HEK293 (cell line): ENCODE measurements around the gene BACH2.
A peak's percentile ranks its signal among the peaks of the same experiment; 100 is the strongest.

Source experiments
- CTCF ChIA-PET: fragments of 350-600 bp; formaldehyde crosslinking; extraction: SDS; loops from one replicate; lab custom pipeline; 2021; ENCODE audit warnings: antibody characterized with exemption; lab: Yijun Ruan, JAX
- POLR2A ChIA-PET: fragments of 300-600 bp; formaldehyde crosslinking; extraction: SDS; loops from one replicate; lab custom pipeline; 2020; ENCODE audit warnings: antibody characterized with exemption, inconsistent platforms; lab: Yijun Ruan, JAX
- H3K27ac ChIP-seq: fragments of 200-500 bp; sonication (Bioruptor generic); 2 replicates; pipeline ENCODE4 v1.5.1; 2014; ENCODE audit warnings: low read depth, low read length, control low read depth, inconsistent platforms; ENCODE audit errors: extremely low read depth
- H3K36me3 ChIP-seq, 2 experiments: fragments of 200-500 bp in 1 of 2; sonication (Bioruptor generic) in 1 of 2; 1 replicate in 1 of 2; 2 replicates in 1 of 2; pipeline ENCODE4 v1.5.1; 2014 to 2017; ENCODE audit warnings: inconsistent platforms in 2 of 2, low read length in 2 of 2; ENCODE audit not compliant: control insufficient read depth in 2 of 2, insufficient read depth in 1 of 2
- H3K4me1 ChIP-seq: fragments of 200-500 bp; sonication (Bioruptor generic); 2 replicates; pipeline ENCODE4 v1.5.1; 2014; ENCODE audit warnings: mild to moderate bottlenecking, low read length, inconsistent platforms; ENCODE audit not compliant: control insufficient read depth, insufficient read depth
- H3K4me3 ChIP-seq: 2 replicates; pipeline ENCODE4 v1.5.1; 2011; ENCODE audit warnings: low read depth, mild to moderate bottlenecking, control low read depth, low read length, moderate library complexity
- H3K9me3 ChIP-seq: fragments of 200-500 bp; sonication (Bioruptor generic); 2 replicates; pipeline ENCODE4 v1.5.1; 2014; ENCODE audit warnings: low read depth, low read length, inconsistent platforms; ENCODE audit not compliant: control insufficient read depth, insufficient read depth
- BCL11A ChIP-seq: fragments of 450-650 bp; formaldehyde crosslinking; IDR thresholded peaks from 2 replicates; pipeline ENCODE4 v1.5.1; 2016; ENCODE audit warnings: low read depth, missing biosample characterization, missing genetic modification characterization
- GLI2 ChIP-seq: fragments of 450-650 bp; formaldehyde crosslinking; IDR thresholded peaks from 2 replicates; pipeline ENCODE4; 2017; ENCODE audit warnings: missing biosample characterization, missing genetic modification characterization, low read depth, borderline replicate concordance
- GLIS1 ChIP-seq: fragments of 450-650 bp; formaldehyde crosslinking; IDR thresholded peaks from 2 replicates; pipeline ENCODE4 v1.5.1; 2016; ENCODE audit warnings: missing biosample characterization, missing genetic modification characterization
- GLIS2 ChIP-seq: fragments of 450-650 bp; formaldehyde crosslinking; IDR thresholded peaks from 2 replicates; pipeline ENCODE4 v1.5.1; 2016; ENCODE audit warnings: missing biosample characterization, missing genetic modification characterization
- HOXC10 ChIP-seq: sonication (generic); formaldehyde crosslinking; IDR thresholded peaks from 2 replicates; pipeline ENCODE4 v1.8.1; 2023; ENCODE audit warnings: mild to moderate bottlenecking, missing genetic modification reagents
- KLF1 ChIP-seq: fragments of 450-650 bp; formaldehyde crosslinking; IDR thresholded peaks from 2 replicates; pipeline ENCODE4 v1.5.1; 2016; ENCODE audit warnings: missing biosample characterization, missing genetic modification characterization
- KLF7 ChIP-seq: fragments of 450-650 bp; formaldehyde crosslinking; IDR thresholded peaks from 2 replicates; pipeline ENCODE4 v1.5.1; 2016; ENCODE audit warnings: missing biosample characterization, missing genetic modification characterization, borderline replicate concordance
- MEIS1 ChIP-seq: sonication (generic); formaldehyde crosslinking; IDR thresholded peaks from 2 replicates; pipeline ENCODE4 v1.8.1; 2022; ENCODE audit warnings: missing genetic modification reagents, mild to moderate bottlenecking, borderline replicate concordance
- RBAK ChIP-seq: fragments of 450-650 bp; formaldehyde crosslinking; IDR thresholded peaks from 2 replicates; pipeline ENCODE4 v1.5.1; 2016; ENCODE audit warnings: missing biosample characterization, missing genetic modification characterization
- SP7 ChIP-seq: fragments of 450-650 bp; formaldehyde crosslinking; IDR thresholded peaks from 2 replicates; pipeline ENCODE4 v1.5.1; 2016; ENCODE audit warnings: missing biosample characterization, missing genetic modification characterization
- YY1 ChIP-seq: fragments of 450-650 bp; formaldehyde crosslinking; IDR thresholded peaks from 2 replicates; pipeline ENCODE4 v1.5.1; 2018; ENCODE audit warnings: missing biosample characterization, missing genetic modification characterization
- ZEB2 ChIP-seq: fragments of 450-650 bp; formaldehyde crosslinking; IDR thresholded peaks from 2 replicates; pipeline ENCODE4 v1.5.1; 2016; ENCODE audit warnings: missing biosample characterization, missing genetic modification characterization
- ZNF146 ChIP-seq: fragments of 450-650 bp; formaldehyde crosslinking; IDR thresholded peaks from 2 replicates; pipeline ENCODE4 v1.5.1; 2016; ENCODE audit warnings: missing biosample characterization, missing genetic modification characterization
- ZNF155 ChIP-seq: fragments of 450-650 bp; formaldehyde crosslinking; IDR thresholded peaks from 2 replicates; pipeline ENCODE4 v1.5.1; 2016; ENCODE audit warnings: missing biosample characterization, missing genetic modification characterization
- ZNF157 ChIP-seq: fragments of 450-650 bp; formaldehyde crosslinking; IDR thresholded peaks from 2 replicates; pipeline ENCODE4 v1.5.1; 2016; ENCODE audit warnings: missing biosample characterization, missing genetic modification characterization
- ZNF404 ChIP-seq: fragments of 450-650 bp; formaldehyde crosslinking; IDR thresholded peaks from 2 replicates; pipeline ENCODE4 v1.5.1; 2017; ENCODE audit warnings: missing biosample characterization, missing genetic modification characterization
- ZNF501 ChIP-seq: fragments of 450-650 bp; formaldehyde crosslinking; IDR thresholded peaks from 2 replicates; pipeline ENCODE4 v1.5.1; 2016; ENCODE audit warnings: missing biosample characterization, missing genetic modification characterization
- ZNF558 ChIP-seq: fragments of 450-650 bp; formaldehyde crosslinking; IDR thresholded peaks from 2 replicates; pipeline ENCODE4 v1.5.1; 2016; ENCODE audit warnings: missing biosample characterization, missing genetic modification characterization
- ZNF624 ChIP-seq: fragments of 450-650 bp; formaldehyde crosslinking; IDR thresholded peaks from 2 replicates; pipeline ENCODE4 v1.5.1; 2017; ENCODE audit warnings: missing biosample characterization, missing genetic modification characterization
- ZNF654 ChIP-seq: fragments of 450-650 bp; formaldehyde crosslinking; IDR thresholded peaks from 2 replicates; pipeline ENCODE4 v1.5.1; 2016; ENCODE audit warnings: low read depth, missing biosample characterization, missing genetic modification characterization
- ZNF707 ChIP-seq: fragments of 450-650 bp; formaldehyde crosslinking; IDR thresholded peaks from 2 replicates; pipeline ENCODE4 v1.5.1; 2016; ENCODE audit warnings: missing biosample characterization, missing genetic modification characterization
- ZNF768 ChIP-seq: fragments of 450-650 bp; formaldehyde crosslinking; IDR thresholded peaks from 2 replicates; pipeline ENCODE4 v1.5.1; 2018; ENCODE audit warnings: missing biosample characterization, mild to moderate bottlenecking, missing genetic modification characterization
- ZNF777 ChIP-seq: fragments of 450-650 bp; formaldehyde crosslinking; IDR thresholded peaks from 2 replicates; pipeline ENCODE4 v1.5.1; 2017; ENCODE audit warnings: missing biosample characterization, missing genetic modification characterization, borderline replicate concordance
- ZNF837 ChIP-seq: fragments of 450-650 bp; formaldehyde crosslinking; IDR thresholded peaks from 2 replicates; pipeline ENCODE4 v1.5.1; 2016; ENCODE audit warnings: missing biosample characterization, missing genetic modification characterization
- ZSCAN30 ChIP-seq: fragments of 450-650 bp; IDR thresholded peaks from 2 replicates; pipeline ENCODE4 v1.5.1; 2018; ENCODE audit warnings: missing biosample characterization, mild to moderate bottlenecking, missing genetic modification characterization, moderate library complexity
- TF ChIP-seq, protein P1 (sequence below): fragments of 450-650 bp; IDR thresholded peaks from 2 replicates; pipeline ENCODE4 v1.5.1; 2018; ENCODE audit warnings: missing biosample characterization, missing genetic modification characterization
- TF ChIP-seq, protein P2 (sequence below): fragments of 450-650 bp; formaldehyde crosslinking; IDR thresholded peaks from 2 replicates; pipeline ENCODE4 v1.5.1; 2016; ENCODE audit warnings: missing biosample characterization, missing genetic modification characterization
- TF ChIP-seq, protein P3 (sequence below): fragments of 450-650 bp; formaldehyde crosslinking; conservative IDR thresholded peaks from 2 replicates; pipeline ENCODE4 v1.5.1; 2016; ENCODE audit warnings: low read depth, missing biosample characterization, missing genetic modification characterization

The BACH2 gene

DNA sequence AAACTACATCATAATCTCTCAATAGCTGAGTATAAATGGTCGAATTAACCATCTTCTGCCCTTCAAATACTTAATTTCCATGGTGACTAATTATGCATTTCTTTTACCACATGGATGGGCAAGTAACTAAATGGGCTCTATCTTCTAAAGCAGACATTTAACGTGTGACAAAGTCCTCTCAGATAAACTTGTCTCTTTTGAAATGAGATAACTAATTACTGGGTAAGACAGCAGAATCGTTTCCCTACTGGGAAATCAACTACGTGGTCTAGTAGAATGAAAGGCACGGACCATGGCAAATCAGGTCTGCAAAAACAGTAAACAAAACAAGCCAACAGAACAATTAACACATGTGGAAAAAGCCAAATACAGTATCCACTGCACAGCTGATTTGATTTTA lies 137.7 kb downstream of the BACH2 start:
- TF ChIP-seq SP7 (tag by site-specific recombination) (peak; percentile 69), GLI2 (tag by site-specific recombination) (no peak)
- CTCF ChIA-PET: interaction anchor here (1.5 kb wide), 1 partner anchor 218 kb away, joined by 8 read pairs; no protein-coding TSS in a partner anchor
- POLR2A ChIA-PET: no interaction called here
- H3K27ac ChIP-seq: no peak overlapping the region
- peaks cover 5% of the 10 kb centered on the region for H3K4me1 ChIP-seq
- H3K9me3 ChIP-seq: no peaks in the 10 kb centered on the region
- H3K4me3 ChIP-seq: no peak overlapping the region
- no peaks in the 10 kb centered on the region for H3K36me3 ChIP-seq

DNA sequence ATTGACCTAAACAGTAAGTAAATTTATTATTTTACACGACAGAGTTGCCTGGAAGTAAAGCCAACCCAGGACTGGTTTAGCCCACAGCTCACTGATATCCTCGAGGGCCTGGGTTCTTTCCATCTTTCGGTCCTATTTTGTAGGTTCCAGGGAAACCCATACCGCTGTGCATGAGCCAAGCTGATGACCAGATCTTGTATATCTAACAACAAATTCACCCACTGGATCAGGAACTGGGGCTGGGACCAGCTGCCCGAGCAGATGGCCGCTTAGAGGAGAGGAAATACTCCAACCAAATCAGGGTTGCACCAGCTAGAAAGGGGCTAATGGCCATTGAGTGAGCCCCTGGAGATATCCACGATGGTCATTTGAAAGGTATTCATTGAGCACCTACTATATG lies 139.2 kb downstream of the BACH2 start:
- H3K9me3 ChIP-seq: no peaks in the 10 kb centered on the region
- TF ChIP-seq BCL11A (tag by site-specific recombination) (no peak), RBAK (no peak), GLIS2 (tag by site-specific recombination) (no peak), YY1 (tag by site-specific recombination) (no peak), ZNF501 (tag by site-specific recombination) (no peak), MEIS1 (no peak), ZNF157 (no peak), SP7 (tag by site-specific recombination) (no peak), ZNF707 (tag by site-specific recombination) (no peak), ZNF146 (no peak), KLF1 (tag by site-specific recombination) (no peak), ZNF777 (tag by site-specific recombination) (no peak), ZNF768 (tag by site-specific recombination) (no peak), HOXC10 (CRISPR knock-in tag) (no peak), ZEB2 (tag by site-specific recombination) (no peak)
- TF ChIP-seq, protein P1, sequence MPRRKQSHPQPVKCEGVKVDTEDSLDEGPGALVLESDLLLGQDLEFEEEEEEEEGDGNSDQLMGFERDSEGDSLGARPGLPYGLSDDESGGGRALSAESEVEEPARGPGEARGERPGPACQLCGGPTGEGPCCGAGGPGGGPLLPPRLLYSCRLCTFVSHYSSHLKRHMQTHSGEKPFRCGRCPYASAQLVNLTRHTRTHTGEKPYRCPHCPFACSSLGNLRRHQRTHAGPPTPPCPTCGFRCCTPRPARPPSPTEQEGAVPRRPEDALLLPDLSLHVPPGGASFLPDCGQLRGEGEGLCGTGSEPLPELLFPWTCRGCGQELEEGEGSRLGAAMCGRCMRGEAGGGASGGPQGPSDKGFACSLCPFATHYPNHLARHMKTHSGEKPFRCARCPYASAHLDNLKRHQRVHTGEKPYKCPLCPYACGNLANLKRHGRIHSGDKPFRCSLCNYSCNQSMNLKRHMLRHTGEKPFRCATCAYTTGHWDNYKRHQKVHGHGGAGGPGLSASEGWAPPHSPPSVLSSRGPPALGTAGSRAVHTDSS: no peak
- TF ChIP-seq, protein P2, sequence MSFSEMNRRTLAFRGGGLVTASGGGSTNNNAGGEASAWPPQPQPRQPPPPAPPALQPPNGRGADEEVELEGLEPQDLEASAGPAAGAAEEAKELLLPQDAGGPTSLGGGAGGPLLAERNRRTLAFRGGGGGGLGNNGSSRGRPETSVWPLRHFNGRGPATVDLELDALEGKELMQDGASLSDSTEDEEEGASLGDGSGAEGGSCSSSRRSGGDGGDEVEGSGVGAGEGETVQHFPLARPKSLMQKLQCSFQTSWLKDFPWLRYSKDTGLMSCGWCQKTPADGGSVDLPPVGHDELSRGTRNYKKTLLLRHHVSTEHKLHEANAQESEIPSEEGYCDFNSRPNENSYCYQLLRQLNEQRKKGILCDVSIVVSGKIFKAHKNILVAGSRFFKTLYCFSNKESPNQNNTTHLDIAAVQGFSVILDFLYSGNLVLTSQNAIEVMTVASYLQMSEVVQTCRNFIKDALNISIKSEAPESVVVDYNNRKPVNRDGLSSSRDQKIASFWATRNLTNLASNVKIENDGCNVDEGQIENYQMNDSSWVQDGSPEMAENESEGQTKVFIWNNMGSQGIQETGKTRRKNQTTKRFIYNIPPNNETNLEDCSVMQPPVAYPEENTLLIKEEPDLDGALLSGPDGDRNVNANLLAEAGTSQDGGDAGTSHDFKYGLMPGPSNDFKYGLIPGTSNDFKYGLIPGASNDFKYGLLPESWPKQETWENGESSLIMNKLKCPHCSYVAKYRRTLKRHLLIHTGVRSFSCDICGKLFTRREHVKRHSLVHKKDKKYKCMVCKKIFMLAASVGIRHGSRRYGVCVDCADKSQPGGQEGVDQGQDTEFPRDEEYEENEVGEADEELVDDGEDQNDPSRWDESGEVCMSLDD (tag by site-specific recombination): no peak
- TF ChIP-seq, all 188 proteins: peak for 0
- H3K27ac ChIP-seq: no peak overlapping the region
- POLR2A ChIA-PET: no interaction called here
- no peak overlapping the region for H3K4me3 ChIP-seq
- peaks cover 5% of the 10 kb centered on the region for H3K4me1 ChIP-seq
- no peaks in the 10 kb centered on the region for H3K36me3 ChIP-seq
- CTCF ChIA-PET: interaction anchor here (0.6 to 1.5 kb wide), 2 partner anchors 208 to 217 kb away, joined by 3 to 8 read pairs; no protein-coding TSS in a partner anchor

DNA sequence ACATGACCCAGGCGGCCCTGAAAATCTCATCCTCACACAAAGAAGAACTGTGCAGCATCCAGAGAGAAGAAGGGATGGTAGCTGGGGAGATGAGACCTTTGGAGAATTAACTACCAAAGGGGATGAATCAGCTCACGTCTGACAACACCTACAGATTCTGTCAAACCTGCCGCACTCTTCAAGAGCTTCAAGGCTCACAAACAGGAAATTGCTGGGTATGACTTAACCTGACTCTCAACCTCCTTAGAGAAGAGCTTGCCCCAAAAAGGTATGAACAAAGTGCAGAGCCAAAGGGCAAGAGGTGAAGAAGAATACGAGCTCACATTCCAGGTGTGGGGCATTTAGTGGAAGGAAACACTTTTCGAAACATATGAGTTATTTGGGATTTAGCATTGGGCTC lies 139.8 kb downstream of the BACH2 start:
- ChIA-PET POLR2A (no interaction called here), CTCF (interaction anchor here (0.6 kb wide), 1 partner anchor 208 kb away, joined by 3 read pairs; no protein-coding TSS in a partner anchor)
- no peak overlapping the region for H3K27ac ChIP-seq
- no peak overlapping the region for H3K4me3 ChIP-seq
- peaks cover 5% of the 10 kb centered on the region for H3K4me1 ChIP-seq
- no peaks in the 10 kb centered on the region for H3K36me3 ChIP-seq
- no peaks in the 10 kb centered on the region for H3K9me3 ChIP-seq
- TF ChIP-seq, protein P3, sequence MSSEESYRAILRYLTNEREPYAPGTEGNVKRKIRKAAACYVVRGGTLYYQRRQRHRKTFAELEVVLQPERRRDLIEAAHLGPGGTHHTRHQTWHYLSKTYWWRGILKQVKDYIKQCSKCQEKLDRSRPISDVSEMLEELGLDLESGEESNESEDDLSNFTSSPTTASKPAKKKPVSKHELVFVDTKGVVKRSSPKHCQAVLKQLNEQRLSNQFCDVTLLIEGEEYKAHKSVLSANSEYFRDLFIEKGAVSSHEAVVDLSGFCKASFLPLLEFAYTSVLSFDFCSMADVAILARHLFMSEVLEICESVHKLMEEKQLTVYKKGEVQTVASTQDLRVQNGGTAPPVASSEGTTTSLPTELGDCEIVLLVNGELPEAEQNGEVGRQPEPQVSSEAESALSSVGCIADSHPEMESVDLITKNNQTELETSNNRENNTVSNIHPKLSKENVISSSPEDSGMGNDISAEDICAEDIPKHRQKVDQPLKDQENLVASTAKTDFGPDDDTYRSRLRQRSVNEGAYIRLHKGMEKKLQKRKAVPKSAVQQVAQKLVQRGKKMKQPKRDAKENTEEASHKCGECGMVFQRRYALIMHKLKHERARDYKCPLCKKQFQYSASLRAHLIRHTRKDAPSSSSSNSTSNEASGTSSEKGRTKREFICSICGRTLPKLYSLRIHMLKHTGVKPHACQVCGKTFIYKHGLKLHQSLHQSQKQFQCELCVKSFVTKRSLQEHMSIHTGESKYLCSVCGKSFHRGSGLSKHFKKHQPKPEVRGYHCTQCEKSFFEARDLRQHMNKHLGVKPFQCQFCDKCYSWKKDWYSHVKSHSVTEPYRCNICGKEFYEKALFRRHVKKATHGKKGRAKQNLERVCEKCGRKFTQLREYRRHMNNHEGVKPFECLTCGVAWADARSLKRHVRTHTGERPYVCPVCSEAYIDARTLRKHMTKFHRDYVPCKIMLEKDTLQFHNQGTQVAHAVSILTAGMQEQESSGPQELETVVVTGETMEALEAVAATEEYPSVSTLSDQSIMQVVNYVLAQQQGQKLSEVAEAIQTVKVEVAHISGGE: no peak
- no peak for TF ChIP-seq ZNF155
- TF ChIP-seq ZNF837 (tag by site-specific recombination): no peak
- no peak for TF ChIP-seq ZNF558 (tag by site-specific recombination)
- TF ChIP-seq KLF7 (tag by site-specific recombination): no peak
- no peak for TF ChIP-seq ZNF654
- no peak for TF ChIP-seq ZNF404 (tag by site-specific recombination)
- no peak for TF ChIP-seq GLIS1 (tag by site-specific recombination)
- no peak for TF ChIP-seq HOXC10 (CRISPR knock-in tag)
- TF ChIP-seq ZNF624 (tag by site-specific recombination): no peak
- no peak for TF ChIP-seq ZSCAN30 (tag by site-specific recombination)
